CD4-positive, alpha-beta T cell treated with Interleukin-6 for 4 hours (primary cell): ENCODE measurements around the gene FBXO34.

Source experiments
- DNase-seq: peaks from one replicate; pipeline ENCODE4 v3.0.0-alpha.2; 2020; ENCODE audit warnings: mixed read lengths

The FBXO34 gene

GRCh38 chr14:55270832-55271571, at the start of gene FBXO34:
Gene FBXO34 (plus strand): TSS chr14:55271421. CDS start chr14:55350391, 78,970 bp downstream.
- DNase-seq, result peak; percentile 100

- no peak for DNase-seq
Observed at GRCh38 chr14:55221968-55222367, 49.3 kb upstream of the FBXO34 start.

GRCh38 chr14:55223364-55223763, 47.9 kb upstream of the FBXO34 start:
- no peak for DNase-seq

- DNase-seq, result no peak
Observed at GRCh38 chr14:55228261-55228660, 43.0 kb upstream of the FBXO34 start.

GRCh38 chr14:55233591-55233990, 37.6 kb upstream of the FBXO34 start:
- DNase-seq, result no peak

- DNase-seq, result no peak
Observed at GRCh38 chr14:55238019-55238680, 33.1 kb upstream of the FBXO34 start.

GRCh38 chr14:55239320-55239719, 31.9 kb upstream of the FBXO34 start:
- DNase-seq, result no peak

GRCh38 chr14:55240526-55241178, 30.6 kb upstream of the FBXO34 start:
- no peak for DNase-seq

- DNase-seq, result no peak
Observed at GRCh38 chr14:55241673-55242072, 29.5 kb upstream of the FBXO34 start.

GRCh38 chr14:55243386-55243785, 27.8 kb upstream of the FBXO34 start:
- DNase-seq, result no peak

- DNase-seq, result no peak
Observed at GRCh38 chr14:55243813-55244212, 27.4 kb upstream of the FBXO34 start.

GRCh38 chr14:55245657-55246268, 25.5 kb upstream of the FBXO34 start:
- DNase-seq, result peak; percentile 49

- DNase-seq, result no peak
Observed at GRCh38 chr14:55248411-55248810, 22.8 kb upstream of the FBXO34 start.

GRCh38 chr14:55249423-55249822, 21.8 kb upstream of the FBXO34 start:
- DNase-seq, result no peak

GRCh38 chr14:55253276-55253675, 17.9 kb upstream of the FBXO34 start:
- no peak for DNase-seq

GRCh38 chr14:55254581-55254980, 16.6 kb upstream of the FBXO34 start:
- DNase-seq, result no peak

GRCh38 chr14:55255979-55256378, 15.2 kb upstream of the FBXO34 start:
- DNase-seq, result no peak

GRCh38 chr14:55256586-55256985, 14.6 kb upstream of the FBXO34 start:
- no peak for DNase-seq

GRCh38 chr14:55265197-55265596, 6.0 kb upstream of the FBXO34 start:
- no peak for DNase-seq

GRCh38 chr14:55267820-55268219, 3.4 kb upstream of the FBXO34 start:
- no peak for DNase-seq

GRCh38 chr14:55271572-55272298, 514 bp downstream of the FBXO34 start:
- DNase-seq, result peak; percentile 51

GRCh38 chr14:55272387-55272786, 1.2 kb downstream of the FBXO34 start:
- DNase-seq, result no peak

GRCh38 chr14:55272922-55273321, 1.7 kb downstream of the FBXO34 start:
- DNase-seq, result no peak
